GM18517 (cell line): ENCODE results near the gene RNU1-2.
"Not testable (repeated sequence)": the region's sequence is repeated elsewhere in the genome, so short reads cannot be mapped to it uniquely, and the experiment has no call there.

Source experiments
- ATAC-seq: cut with Tn5 transposase; IDR thresholded peaks from one replicate; pipeline ENCODE4 v1.9.1; 2021; ENCODE audit warnings: mild to moderate bottlenecking, moderate library complexity; ENCODE audit not compliant: unreplicated experiment

Gene RNU1-2

DNA sequence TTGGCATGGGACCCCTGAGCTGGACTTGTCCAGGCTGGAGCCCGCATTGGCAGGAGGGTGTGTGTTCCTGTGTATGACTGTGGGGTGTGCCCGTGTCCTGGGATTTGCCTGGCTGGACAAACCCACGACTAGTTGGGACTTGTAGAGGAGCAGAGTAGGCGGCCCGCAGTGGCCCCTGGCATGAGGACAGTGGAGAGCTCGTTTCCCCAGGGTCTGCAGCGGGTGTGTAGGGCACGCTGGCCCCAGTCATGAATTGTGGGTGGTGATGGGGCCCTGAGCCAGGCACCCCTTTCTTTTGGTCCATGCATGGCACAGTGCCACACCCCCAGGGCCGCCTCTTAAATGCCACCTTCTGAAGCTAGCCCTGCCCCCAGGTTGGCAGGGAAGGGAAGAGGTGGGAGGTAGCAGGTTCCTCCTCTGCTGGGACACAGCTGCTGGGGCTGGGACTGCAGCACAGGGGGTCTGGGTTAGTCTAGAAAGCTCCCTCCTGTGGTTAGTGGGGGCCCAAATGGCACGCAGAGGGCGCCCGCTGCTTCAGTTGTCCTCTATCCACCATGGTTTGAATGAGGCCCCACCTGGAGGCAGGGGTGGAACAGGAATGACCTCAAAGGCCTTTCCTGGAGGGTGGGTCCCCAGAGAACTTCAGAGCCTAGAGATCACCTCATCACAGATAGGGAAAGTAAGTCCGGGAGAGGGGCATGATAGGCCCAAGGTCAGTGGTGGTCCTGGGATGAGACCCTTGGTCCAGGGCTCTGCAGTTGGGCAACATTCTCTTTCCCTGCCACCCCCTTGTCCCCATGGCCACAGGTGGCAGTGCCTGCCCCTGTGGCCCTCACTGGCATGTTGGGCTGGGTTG is 30.1 kb downstream of the RNU1-2 start:
- no peak for ATAC-seq

GRCh38 chr1:16926491-16927073 is 30.8 kb downstream of the RNU1-2 start:
- no peak for ATAC-seq

- ATAC-seq: no peak
Measured at GRCh38 chr1:16927256-16927655, 31.5 kb downstream of the RNU1-2 start.

- ATAC-seq: no peak
Measured at GRCh38 chr1:16927711-16928485, 32.1 kb downstream of the RNU1-2 start.

DNA sequence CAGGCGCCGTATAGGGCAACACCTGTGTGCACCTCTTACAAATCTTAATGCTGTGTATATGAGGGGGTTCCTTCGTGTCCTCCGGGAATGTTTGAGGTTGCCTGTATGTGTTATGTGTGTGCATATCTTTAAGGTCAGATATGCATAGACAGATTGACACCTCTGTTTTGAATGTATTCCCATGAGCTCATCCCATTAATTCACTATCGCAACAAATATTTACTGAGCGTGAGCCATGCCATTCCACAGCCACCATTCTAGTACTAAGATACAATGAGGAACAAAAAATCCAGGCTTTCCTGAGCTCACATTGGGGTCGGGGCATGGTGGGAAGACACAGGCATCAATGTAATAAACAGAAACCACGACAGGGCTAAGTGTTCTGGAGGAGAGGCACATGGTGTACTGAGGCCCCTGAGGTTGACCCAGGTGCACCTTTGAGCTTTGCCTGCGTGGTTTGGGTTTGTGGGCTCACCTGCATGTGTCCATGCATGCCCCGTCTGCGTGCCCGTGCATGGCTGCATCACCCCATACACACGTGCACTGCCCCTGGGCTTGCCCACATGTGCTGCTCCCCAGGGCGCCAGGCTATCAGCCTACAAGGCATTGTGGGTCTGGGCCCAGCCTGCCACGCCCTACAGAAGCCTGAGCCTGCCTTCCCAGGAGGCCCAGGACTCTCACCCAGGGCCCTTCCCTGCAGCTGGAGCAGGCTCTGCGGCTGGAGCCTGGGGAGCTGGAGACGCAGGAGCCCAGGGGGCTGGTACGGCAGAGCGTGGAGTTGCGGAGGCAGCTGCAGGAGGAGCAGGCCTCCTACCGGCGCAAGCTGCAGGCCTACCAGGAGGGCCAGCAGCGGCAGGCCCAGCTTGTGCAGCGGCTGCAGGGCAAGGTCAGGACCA is 33.6 kb downstream of the RNU1-2 start:
- ATAC-seq: not testable (repeated sequence)

- ATAC-seq: not testable (repeated sequence)
Measured at GRCh38 chr1:16931206-16931934, 35.6 kb downstream of the RNU1-2 start.

GRCh38 chr1:16933945-16934344 is 38.2 kb downstream of the RNU1-2 start:
- not testable (repeated sequence) for ATAC-seq

GRCh38 chr1:16936580-16936979 is 40.8 kb downstream of the RNU1-2 start:
- not testable (repeated sequence) for ATAC-seq

- ATAC-seq: no peak
Measured at GRCh38 chr1:16938351-16939321, 42.9 kb downstream of the RNU1-2 start.

DNA sequence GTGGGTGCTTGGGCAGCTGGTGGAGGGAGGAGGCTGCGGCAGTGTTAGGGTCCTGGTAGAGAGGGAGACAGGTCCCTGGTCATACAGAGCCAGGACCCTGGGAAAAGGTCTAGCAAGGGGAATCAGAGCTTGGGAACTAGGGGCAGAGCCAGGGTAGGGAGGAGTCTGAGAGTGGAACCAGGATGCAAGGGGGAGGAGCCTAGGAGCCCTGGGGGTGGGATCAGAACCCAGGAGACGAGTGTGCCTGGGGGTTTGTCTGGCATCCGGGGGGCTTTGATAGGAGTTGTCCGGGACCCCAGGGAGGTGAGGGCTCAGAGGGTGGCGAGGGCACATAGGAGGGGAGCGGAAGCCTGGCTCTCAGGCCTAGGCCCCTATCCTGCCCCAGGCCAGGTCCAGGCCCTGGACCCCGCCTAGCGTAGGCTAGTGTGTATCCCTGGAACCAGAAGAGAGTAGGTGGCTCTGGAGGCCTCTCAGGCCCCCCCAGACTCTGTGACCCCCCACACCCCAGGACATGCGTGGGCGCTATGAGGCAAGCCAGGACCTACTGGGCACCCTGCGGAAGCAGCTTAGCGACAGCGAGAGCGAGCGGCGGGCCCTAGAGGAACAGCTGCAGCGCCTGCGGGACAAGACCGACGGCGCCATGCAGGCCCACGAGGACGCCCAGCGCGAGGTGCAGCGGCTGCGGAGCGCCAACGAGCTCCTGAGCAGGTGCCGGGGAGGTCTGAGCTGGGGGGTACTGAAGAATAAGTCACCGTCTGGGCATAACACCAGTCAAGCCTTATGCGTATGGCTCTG is 43.8 kb downstream of the RNU1-2 start:
- ATAC-seq: not testable (repeated sequence)

GRCh38 chr1:16944038-16944437 is 48.3 kb downstream of the RNU1-2 start:
- no peak for ATAC-seq

GRCh38 chr1:16945512-16945911 is 49.7 kb downstream of the RNU1-2 start:
- ATAC-seq: not testable (repeated sequence)
